ENCODE results near the gene DAPK2.

DAPK2 gene

DNA sequence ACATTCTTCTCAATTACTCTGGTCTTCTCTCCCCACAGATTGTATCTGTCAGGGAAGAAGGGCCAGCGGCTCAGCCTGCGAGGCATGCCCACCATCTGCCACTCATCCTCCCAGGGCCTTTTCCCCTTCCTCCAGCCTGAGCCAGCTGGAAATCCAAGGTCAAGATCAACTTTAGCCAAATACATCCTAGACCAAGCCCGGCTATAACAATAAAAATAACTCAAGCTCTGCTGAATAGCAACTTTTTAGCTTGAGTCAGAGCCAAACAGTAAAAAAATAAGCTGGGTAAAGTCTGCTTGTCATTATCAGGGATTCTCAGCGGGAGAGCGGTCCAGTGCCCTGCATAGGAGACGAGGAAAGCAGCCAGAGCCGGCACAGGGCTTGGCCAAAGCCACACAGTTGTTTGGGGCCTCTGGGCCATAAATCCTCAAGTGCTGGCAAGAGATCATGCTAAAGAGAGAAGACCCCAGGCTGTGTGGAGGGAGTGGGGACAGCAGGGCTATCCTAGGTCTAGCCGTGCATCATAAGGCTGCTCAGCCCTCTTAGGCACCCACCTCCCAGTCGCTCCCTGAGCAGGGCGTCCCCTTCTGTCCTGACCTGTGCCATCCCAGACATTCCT, 136.4 kb downstream of the DAPK2 start:
- no peak overlapping the region for H3K4me3 ChIP-seq (ENCODE audit: low read length in 2 of 2)
- no peaks in the 10 kb centered on the region for H3K9me3 ChIP-seq (ENCODE audit: control insufficient read depth in 2 of 2, low read length in 2 of 2)
- H3K9ac ChIP-seq (ENCODE audit: low read depth in 1 of 2, low read length in 2 of 2) = no peak overlapping the region
- no peak overlapping the region for H3K27ac ChIP-seq (ENCODE audit: low read depth in 2 of 2, low read length in 2 of 2)
- H3K27me3 ChIP-seq (ENCODE audit: control insufficient read depth in 2 of 2, insufficient read depth in 2 of 2, low read length in 2 of 2) = no peaks in the 10 kb centered on the region
- H3K36me3 ChIP-seq (ENCODE audit: control insufficient read depth in 2 of 2, insufficient read depth in 2 of 2, low read length in 2 of 2) = peaks cover 3 to 6% of the 10 kb centered on the region in 2 donors
- peaks cover 6 to 12% of the 10 kb centered on the region in 2 donors for H3K4me1 ChIP-seq (ENCODE audit: control insufficient read depth in 2 of 2, insufficient read depth in 2 of 2, low read length in 2 of 2)

DNA sequence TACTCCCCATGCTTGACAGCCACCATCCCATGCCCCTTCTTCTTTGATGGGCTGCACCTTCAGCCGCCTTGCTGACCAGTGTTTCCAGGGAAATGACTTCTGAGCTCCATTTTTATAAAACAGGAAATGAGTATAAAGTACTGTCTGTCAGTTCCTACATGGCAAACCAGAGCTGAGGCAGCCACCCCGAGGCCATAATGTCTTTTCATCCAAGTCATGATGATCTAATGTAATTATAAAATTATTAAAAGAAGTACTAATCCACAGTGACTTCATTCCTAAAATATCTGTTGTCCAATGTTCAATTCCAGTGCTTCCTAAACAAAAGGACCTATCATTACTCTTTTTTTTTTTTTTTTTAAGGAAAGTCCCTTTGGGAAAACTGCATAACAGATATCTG, 137.3 kb downstream of the DAPK2 start:
- Histone ChIP-seq H3K4me1 (ENCODE audit: control insufficient read depth in 2 of 2, insufficient read depth in 2 of 2, low read length in 2 of 2) (peaks cover 6 to 12% of the 10 kb centered on the region in 2 donors), H3K9ac (ENCODE audit: low read depth in 1 of 2, low read length in 2 of 2) (no peak overlapping the region), H3K27me3 (ENCODE audit: control insufficient read depth in 2 of 2, insufficient read depth in 2 of 2, low read length in 2 of 2) (no peaks in the 10 kb centered on the region), H3K9me3 (ENCODE audit: control insufficient read depth in 2 of 2, low read length in 2 of 2) (no peaks in the 10 kb centered on the region), H3K27ac (ENCODE audit: low read depth in 2 of 2, low read length in 2 of 2) (no peak overlapping the region), H3K4me3 (ENCODE audit: low read length in 2 of 2) (no peak overlapping the region), H3K36me3 (ENCODE audit: control insufficient read depth in 2 of 2, insufficient read depth in 2 of 2, low read length in 2 of 2) (peaks cover 3 to 6% of the 10 kb centered on the region in 2 donors)

DNA sequence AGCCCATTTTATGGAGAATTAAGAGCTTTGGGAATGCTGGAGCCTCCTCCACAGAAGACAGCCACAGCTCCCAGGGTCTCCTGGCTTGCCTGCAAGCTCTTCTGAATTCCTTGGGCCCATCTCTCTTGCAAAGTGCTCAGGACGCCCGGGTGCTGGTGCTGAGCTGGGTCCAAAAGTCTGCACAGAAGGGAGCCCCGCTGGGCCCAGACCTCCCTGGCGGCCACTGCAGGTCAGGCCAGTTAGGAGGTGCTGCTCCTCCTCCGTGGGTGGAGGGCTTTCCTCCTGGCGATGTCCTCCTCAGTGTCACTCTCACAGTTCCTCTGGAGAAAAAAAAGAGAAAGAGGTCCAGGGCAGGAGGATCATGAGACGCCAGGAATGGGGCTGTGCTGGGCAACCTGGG, 138.0 kb downstream of the DAPK2 start:
- H3K9ac ChIP-seq (ENCODE audit: low read depth in 1 of 2, low read length in 2 of 2) = no peak overlapping the region
- no peaks in the 10 kb centered on the region for H3K27me3 ChIP-seq (ENCODE audit: control insufficient read depth in 2 of 2, insufficient read depth in 2 of 2, low read length in 2 of 2)
- H3K9me3 ChIP-seq (ENCODE audit: control insufficient read depth in 2 of 2, low read length in 2 of 2) = no peaks in the 10 kb centered on the region
- H3K36me3 ChIP-seq (ENCODE audit: control insufficient read depth in 2 of 2, insufficient read depth in 2 of 2, low read length in 2 of 2) = peaks cover 3 to 6% of the 10 kb centered on the region in 2 donors
- no peak overlapping the region for H3K27ac ChIP-seq (ENCODE audit: low read depth in 2 of 2, low read length in 2 of 2)
- no peak overlapping the region for H3K4me3 ChIP-seq (ENCODE audit: low read length in 2 of 2)
- peaks cover 6 to 12% of the 10 kb centered on the region in 2 donors for H3K4me1 ChIP-seq (ENCODE audit: control insufficient read depth in 2 of 2, insufficient read depth in 2 of 2, low read length in 2 of 2)

DNA sequence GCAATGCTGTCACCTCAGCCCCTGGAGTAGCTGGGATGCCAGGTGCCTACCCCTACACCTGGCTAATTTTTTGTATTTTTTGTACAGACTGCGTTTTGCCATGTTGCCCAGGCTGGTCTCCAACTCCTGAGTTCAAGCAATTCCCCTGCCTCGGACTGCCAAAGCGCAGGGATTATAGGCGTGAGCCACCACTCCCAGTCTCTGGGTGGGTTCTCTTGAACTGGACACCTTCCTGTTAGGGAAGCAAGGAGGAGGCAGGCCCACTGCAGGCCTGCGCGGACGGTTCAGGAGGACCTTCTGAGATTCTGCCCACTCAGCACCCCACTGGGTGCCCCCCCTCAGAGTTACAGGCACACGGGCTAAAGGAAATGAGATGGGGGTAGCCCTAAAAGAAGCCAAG, 138.8 kb downstream of the DAPK2 start:
- no peak overlapping the region for H3K9ac ChIP-seq (ENCODE audit: low read depth in 1 of 2, low read length in 2 of 2)
- H3K9me3 ChIP-seq (ENCODE audit: control insufficient read depth in 2 of 2, low read length in 2 of 2) = no peaks in the 10 kb centered on the region
- no peak overlapping the region for H3K4me3 ChIP-seq (ENCODE audit: low read length in 2 of 2)
- H3K27ac ChIP-seq (ENCODE audit: low read depth in 2 of 2, low read length in 2 of 2) = no peak overlapping the region
- no peaks in the 10 kb centered on the region for H3K27me3 ChIP-seq (ENCODE audit: control insufficient read depth in 2 of 2, insufficient read depth in 2 of 2, low read length in 2 of 2)
- H3K4me1 ChIP-seq (ENCODE audit: control insufficient read depth in 2 of 2, insufficient read depth in 2 of 2, low read length in 2 of 2) = peaks cover 6 to 12% of the 10 kb centered on the region in 2 donors
- peaks cover 3 to 6% of the 10 kb centered on the region in 2 donors for H3K36me3 ChIP-seq (ENCODE audit: control insufficient read depth in 2 of 2, insufficient read depth in 2 of 2, low read length in 2 of 2)

DNA sequence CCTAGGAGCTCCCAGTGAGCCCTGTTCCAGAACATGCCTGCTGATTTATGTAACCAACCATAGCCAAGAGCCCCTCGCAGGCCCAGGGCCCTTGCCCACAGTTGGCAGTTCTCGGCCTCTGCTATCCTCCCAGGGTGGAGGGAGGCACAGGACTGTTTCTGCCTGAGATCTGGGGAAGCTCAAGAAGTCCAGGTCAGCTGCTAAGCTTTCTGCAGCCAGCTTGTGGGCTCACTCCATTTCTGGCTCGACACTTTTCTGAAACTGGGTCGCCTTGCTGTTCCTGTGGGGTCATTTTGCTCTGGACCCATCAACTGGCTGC, 140.1 kb downstream of the DAPK2 start:
- Histone ChIP-seq H3K36me3 (ENCODE audit: control insufficient read depth in 2 of 2, insufficient read depth in 2 of 2, low read length in 2 of 2) (peaks cover 3 to 6% of the 10 kb centered on the region in 2 donors), H3K4me3 (ENCODE audit: low read length in 2 of 2) (no peak overlapping the region), H3K27ac (ENCODE audit: low read depth in 2 of 2, low read length in 2 of 2) (peak overlapping the region in 1 of 2 donors; percentile 58), H3K9me3 (ENCODE audit: control insufficient read depth in 2 of 2, low read length in 2 of 2) (no peaks in the 10 kb centered on the region), H3K9ac (ENCODE audit: low read depth in 1 of 2, low read length in 2 of 2) (no peak overlapping the region), H3K4me1 (ENCODE audit: control insufficient read depth in 2 of 2, insufficient read depth in 2 of 2, low read length in 2 of 2) (peaks cover 6 to 12% of the 10 kb centered on the region in 2 donors), H3K27me3 (ENCODE audit: control insufficient read depth in 2 of 2, insufficient read depth in 2 of 2, low read length in 2 of 2) (no peaks in the 10 kb centered on the region)

DNA sequence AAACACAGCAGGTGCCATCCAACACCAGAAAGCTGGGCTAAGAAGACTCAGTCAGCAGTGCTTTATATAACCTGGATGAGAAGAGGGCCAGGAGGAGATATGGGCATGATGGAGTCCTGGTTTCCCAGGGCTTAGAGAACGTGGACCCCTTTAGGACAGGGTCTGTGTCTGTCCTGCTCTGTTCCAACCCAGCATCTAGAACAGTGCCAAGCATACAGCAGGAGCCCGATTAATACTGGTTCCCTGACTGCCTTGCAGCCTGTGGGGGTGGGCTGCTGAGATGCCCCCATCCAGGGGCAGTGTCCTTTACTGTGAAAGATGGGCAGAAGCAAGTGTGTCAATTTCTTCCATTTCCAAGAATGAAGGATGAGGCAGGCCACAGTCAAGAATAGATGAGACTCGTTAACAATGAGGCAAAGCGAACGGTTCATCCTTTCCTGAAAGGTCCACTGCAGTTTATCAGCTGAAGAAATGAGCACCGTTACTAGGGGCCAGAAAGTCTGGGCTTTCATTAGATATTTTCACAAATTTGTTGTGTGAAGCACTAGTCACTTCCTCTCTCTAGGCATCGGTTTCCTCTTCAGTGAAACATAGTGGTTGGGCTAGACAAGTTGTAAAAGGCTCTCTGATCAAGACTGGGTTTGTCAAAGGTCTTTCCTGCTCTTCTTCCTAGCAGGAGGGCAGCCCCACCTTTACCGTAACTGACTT, 140.6 kb downstream of the DAPK2 start:
- H3K9ac ChIP-seq (ENCODE audit: low read depth in 1 of 2, low read length in 2 of 2) = no peak overlapping the region
- no peaks in the 10 kb centered on the region for H3K27me3 ChIP-seq (ENCODE audit: control insufficient read depth in 2 of 2, insufficient read depth in 2 of 2, low read length in 2 of 2)
- no peaks in the 10 kb centered on the region for H3K9me3 ChIP-seq (ENCODE audit: control insufficient read depth in 2 of 2, low read length in 2 of 2)
- H3K4me1 ChIP-seq (ENCODE audit: control insufficient read depth in 2 of 2, insufficient read depth in 2 of 2, low read length in 2 of 2) = peaks cover 6 to 12% of the 10 kb centered on the region in 2 donors
- H3K36me3 ChIP-seq (ENCODE audit: control insufficient read depth in 2 of 2, insufficient read depth in 2 of 2, low read length in 2 of 2) = peaks cover 3 to 6% of the 10 kb centered on the region in 2 donors
- H3K27ac ChIP-seq (ENCODE audit: low read depth in 2 of 2, low read length in 2 of 2) = peak overlapping the region in 1 of 2 donors; percentile 58
- no peak overlapping the region for H3K4me3 ChIP-seq (ENCODE audit: low read length in 2 of 2)

DNA sequence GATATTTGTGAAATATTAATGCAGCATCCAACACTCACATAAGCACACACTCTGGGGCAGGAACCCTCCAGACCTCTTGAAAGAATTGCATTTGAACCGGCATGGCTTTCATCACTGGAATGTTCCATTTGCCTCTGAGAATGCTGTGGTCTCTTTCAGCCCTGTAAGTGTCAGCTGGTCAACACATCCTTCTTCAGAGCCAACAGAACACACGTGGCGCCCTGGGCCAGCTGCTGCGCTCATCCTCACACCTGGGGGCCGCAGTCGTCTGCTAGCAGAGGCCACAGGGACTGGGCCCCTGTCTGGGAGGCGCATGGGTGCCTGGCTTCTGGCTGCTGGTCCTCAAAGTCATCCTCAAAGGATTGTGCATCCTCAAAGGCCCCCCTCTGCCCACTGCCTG, 141.2 kb downstream of the DAPK2 start:
- no peak overlapping the region for H3K27ac ChIP-seq (ENCODE audit: low read depth in 2 of 2, low read length in 2 of 2)
- no peak overlapping the region for H3K9ac ChIP-seq (ENCODE audit: low read depth in 1 of 2, low read length in 2 of 2)
- H3K9me3 ChIP-seq (ENCODE audit: control insufficient read depth in 2 of 2, low read length in 2 of 2) = no peaks in the 10 kb centered on the region
- no peaks in the 10 kb centered on the region for H3K27me3 ChIP-seq (ENCODE audit: control insufficient read depth in 2 of 2, insufficient read depth in 2 of 2, low read length in 2 of 2)
- peaks cover 3 to 6% of the 10 kb centered on the region in 2 donors for H3K36me3 ChIP-seq (ENCODE audit: control insufficient read depth in 2 of 2, insufficient read depth in 2 of 2, low read length in 2 of 2)
- peaks cover 5 to 9% of the 10 kb centered on the region in 2 donors for H3K4me1 ChIP-seq (ENCODE audit: control insufficient read depth in 2 of 2, insufficient read depth in 2 of 2, low read length in 2 of 2)
- H3K4me3 ChIP-seq (ENCODE audit: low read length in 2 of 2) = no peak overlapping the region

DNA sequence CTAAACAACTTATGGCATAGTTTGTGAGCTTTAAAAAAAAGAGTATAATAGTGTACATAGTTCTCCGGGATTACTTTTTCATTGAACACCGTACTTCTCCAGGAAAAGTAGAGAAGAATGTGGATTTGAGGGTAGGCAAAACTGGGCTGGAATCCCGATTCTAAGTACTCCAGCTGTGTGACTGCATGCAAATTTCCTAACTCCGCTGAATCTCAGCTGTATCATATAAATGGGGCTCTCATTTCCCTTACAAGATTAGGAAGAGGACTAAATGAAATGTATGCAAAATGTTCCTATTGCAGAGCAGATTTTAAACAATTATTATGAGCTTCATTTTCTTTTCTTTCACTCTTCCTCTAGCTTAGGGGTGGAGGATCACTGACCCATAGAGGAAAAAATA, 142.2 kb downstream of the DAPK2 start:
- H3K9me3 ChIP-seq (ENCODE audit: control insufficient read depth in 2 of 2, low read length in 2 of 2) = no peaks in the 10 kb centered on the region
- no peak overlapping the region for H3K27ac ChIP-seq (ENCODE audit: low read depth in 2 of 2, low read length in 2 of 2)
- H3K9ac ChIP-seq (ENCODE audit: low read depth in 1 of 2, low read length in 2 of 2) = no peak overlapping the region
- H3K4me3 ChIP-seq (ENCODE audit: low read length in 2 of 2) = no peak overlapping the region
- peaks cover 0 to 4% of the 10 kb centered on the region in 2 donors for H3K4me1 ChIP-seq (ENCODE audit: control insufficient read depth in 2 of 2, insufficient read depth in 2 of 2, low read length in 2 of 2)
- H3K27me3 ChIP-seq (ENCODE audit: control insufficient read depth in 2 of 2, insufficient read depth in 2 of 2, low read length in 2 of 2) = no peaks in the 10 kb centered on the region
- H3K36me3 ChIP-seq (ENCODE audit: control insufficient read depth in 2 of 2, insufficient read depth in 2 of 2, low read length in 2 of 2) = peaks cover 3 to 6% of the 10 kb centered on the region in 2 donors

DNA sequence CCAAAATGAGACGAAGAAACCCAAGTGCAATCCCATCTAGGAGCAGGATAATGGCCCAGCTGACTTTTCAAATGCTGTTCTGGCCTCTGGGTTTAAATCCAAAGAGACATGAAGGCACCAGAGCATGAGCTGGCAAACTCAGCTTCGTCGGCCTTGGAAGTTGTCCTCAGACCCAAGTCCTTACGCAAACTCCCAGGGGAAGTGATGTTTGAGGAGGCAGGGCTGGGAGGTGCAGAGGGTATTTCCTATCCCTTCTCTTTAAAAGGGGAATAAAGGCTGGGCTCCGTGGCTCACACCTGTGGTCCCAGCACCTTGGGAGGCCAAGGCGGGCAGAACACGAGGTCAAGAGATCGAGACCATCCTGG, 143.6 kb downstream of the DAPK2 start:
- Histone ChIP-seq H3K27ac (ENCODE audit: low read depth in 2 of 2, low read length in 2 of 2) (no peak overlapping the region), H3K4me3 (ENCODE audit: low read length in 2 of 2) (no peak overlapping the region), H3K27me3 (ENCODE audit: control insufficient read depth in 2 of 2, insufficient read depth in 2 of 2, low read length in 2 of 2) (no peaks in the 10 kb centered on the region), H3K36me3 (ENCODE audit: control insufficient read depth in 2 of 2, insufficient read depth in 2 of 2, low read length in 2 of 2) (peaks cover 0 to 1% of the 10 kb centered on the region in 2 donors), H3K9me3 (ENCODE audit: control insufficient read depth in 2 of 2, low read length in 2 of 2) (no peaks in the 10 kb centered on the region), H3K9ac (ENCODE audit: low read depth in 1 of 2, low read length in 2 of 2) (no peak overlapping the region), H3K4me1 (ENCODE audit: control insufficient read depth in 2 of 2, insufficient read depth in 2 of 2, low read length in 2 of 2) (peaks cover 0 to 4% of the 10 kb centered on the region in 2 donors)

DNA sequence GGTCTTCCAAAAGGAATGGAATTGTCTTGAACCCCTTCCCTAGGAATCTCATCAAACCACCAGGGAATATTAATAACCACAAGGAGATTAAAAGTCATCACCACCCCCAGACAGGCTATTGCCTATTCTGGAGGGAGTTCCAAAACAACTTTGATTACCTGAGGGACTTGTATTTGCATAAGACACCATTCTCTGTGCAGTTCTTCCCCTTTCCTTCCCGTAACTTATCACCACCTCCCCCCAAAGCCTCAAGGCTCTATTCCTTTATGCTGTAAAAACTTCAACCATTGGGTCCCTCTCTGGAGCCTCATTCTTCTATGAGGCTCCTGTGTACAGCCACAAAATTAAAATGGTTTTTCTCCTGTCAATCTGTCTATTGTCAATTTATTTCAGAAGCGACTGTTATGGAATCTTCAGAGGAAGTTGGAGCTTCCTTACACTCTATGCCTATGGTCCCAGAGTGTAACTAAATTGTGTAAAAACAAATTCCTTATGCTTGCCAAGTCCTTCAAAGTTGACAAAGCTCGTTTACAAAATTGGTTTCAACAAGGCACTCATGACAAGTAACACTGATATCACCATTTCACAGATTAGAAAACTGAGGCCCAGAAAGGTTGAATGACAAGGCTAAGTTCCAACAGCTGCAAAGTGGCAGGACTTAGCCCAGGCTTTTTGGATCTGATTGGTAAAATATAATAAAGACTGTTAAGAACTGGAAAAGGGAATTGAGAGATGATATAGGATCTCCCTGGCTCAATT, 144.2 kb downstream of the DAPK2 start:
- no peak overlapping the region for H3K9ac ChIP-seq (ENCODE audit: low read depth in 1 of 2, low read length in 2 of 2)
- no peaks in the 10 kb centered on the region for H3K36me3 ChIP-seq (ENCODE audit: control insufficient read depth in 2 of 2, insufficient read depth in 2 of 2, low read length in 2 of 2)
- no peaks in the 10 kb centered on the region for H3K9me3 ChIP-seq (ENCODE audit: control insufficient read depth in 2 of 2, low read length in 2 of 2)
- H3K4me3 ChIP-seq (ENCODE audit: low read length in 2 of 2) = no peak overlapping the region
- H3K27ac ChIP-seq (ENCODE audit: low read depth in 2 of 2, low read length in 2 of 2) = no peak overlapping the region
- H3K4me1 ChIP-seq (ENCODE audit: control insufficient read depth in 2 of 2, insufficient read depth in 2 of 2, low read length in 2 of 2) = peaks cover 0 to 4% of the 10 kb centered on the region in 2 donors
- no peaks in the 10 kb centered on the region for H3K27me3 ChIP-seq (ENCODE audit: control insufficient read depth in 2 of 2, insufficient read depth in 2 of 2, low read length in 2 of 2)

Data from mucosa of rectum (tissue), 2 donors.